HG03342 (cell line): Measurements from ENCODE around the gene DCX.

Source experiments
- ATAC-seq: cut with Tn5 transposase; IDR thresholded peaks from one replicate; pipeline ENCODE4 v1.9.1; 2021; ENCODE audit warnings: mild to moderate bottlenecking, moderate library complexity; ENCODE audit not compliant: unreplicated experiment

Gene DCX

GRCh38 chrX:111411983-111412382 is at the start of gene DCX:
TSS of gene DCX (minus strand) at chrX:111412192. CDS start at chrX:111410398, 1,794 bp downstream.
- ATAC-seq, result no peak

GRCh38 chrX:111460607-111461006 is 48.6 kb upstream of the DCX start:
- ATAC-seq, result no peak

- ATAC-seq, result peak; percentile 85
Observed at GRCh38 chrX:111447298-111447697, 35.3 kb upstream of the DCX start.

DNA sequence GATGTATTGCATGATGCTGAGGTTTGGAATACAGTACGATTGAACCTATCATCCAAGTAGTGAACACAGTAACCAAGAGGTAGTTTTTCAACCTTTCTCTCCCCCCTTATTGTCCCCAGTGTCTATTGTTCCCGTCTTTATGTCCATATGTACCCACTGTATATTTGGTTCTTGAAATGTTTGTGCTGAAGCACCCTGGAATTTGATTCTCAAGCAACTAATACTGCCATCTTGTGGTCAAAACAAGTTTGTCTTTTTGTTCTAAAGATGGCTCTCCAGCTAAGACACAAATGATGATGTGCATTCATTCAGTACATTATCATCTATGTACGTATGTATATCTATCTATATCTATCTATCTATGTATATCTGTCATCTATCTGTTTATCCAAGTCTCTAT is 33.5 kb upstream of the DCX start:
- peak; percentile 71 for ATAC-seq

- no peak for ATAC-seq
Observed at GRCh38 chrX:111444881-111445280, 32.9 kb upstream of the DCX start.

GRCh38 chrX:111443946-111444345 is 32.0 kb upstream of the DCX start:
- no peak for ATAC-seq

DNA sequence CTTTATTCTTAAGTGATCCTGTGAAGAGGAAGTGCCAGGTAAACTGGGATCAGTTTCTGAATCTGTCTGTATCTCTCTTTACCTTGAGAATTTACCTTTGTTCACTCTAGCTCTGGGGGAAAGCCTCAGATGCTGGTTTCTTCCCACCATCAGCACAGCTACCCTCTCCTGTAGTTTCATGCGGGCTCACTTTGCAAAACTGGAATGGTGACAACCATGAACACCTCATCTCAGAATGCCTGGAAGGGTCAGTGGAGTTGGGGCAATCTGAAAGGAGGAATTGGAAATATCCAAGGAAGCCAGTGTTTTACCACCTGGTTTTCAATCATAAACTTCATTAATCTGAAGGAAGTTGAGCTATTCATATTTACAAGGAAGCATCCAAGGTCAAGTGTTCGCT is 30.8 kb upstream of the DCX start:
- ATAC-seq, result no peak

GRCh38 chrX:111435469-111435868 is 23.5 kb upstream of the DCX start:
- no peak for ATAC-seq

- no peak for ATAC-seq
Observed at GRCh38 chrX:111431001-111431400, 19.0 kb upstream of the DCX start.

DNA sequence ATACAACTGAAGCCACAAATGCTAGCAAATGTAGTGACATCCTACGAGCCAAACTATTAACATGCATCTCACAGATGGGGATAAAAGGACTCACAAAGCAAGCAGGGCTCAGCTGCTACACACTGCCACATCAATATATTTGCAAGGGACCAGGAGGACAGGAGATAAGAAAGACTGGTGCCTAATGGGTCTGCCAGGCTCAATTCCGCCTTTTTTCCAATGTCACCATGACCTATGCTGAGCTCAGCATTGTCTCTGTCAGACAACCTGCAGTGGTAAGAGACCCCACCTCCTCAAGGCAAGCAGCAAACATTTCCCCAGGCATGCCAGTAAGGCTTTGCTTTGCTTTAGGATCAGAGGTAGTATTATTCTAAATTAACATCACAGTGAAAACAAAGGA is 435 bp downstream of the DCX start:
- no peak for ATAC-seq

DNA sequence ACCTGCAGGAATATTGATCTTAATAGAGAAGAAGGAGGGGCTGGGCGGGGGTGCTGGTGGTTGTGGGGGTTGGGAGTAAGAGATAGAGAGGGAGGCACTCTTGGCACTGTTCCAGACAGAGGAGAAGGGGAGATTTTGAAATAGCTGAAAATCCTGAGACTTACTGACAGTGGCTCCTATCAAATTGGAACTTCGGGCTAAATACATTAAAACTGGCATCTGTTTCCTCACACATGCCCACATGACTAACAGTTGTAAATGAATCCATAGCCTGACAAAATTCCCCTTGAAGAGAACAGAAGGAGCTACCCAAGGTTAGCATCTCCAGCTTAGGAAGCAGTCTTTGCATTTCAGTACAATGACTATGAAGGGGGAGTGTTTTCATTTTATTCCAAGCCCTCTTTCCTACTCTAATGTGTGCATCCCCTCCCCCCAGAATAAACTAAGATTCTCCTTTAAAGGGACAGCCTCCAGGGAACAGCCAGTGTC is 1.4 kb downstream of the DCX start:
- no peak for ATAC-seq

GRCh38 chrX:111409326-111409725 is 2.7 kb downstream of the DCX start:
- no peak for ATAC-seq

DNA sequence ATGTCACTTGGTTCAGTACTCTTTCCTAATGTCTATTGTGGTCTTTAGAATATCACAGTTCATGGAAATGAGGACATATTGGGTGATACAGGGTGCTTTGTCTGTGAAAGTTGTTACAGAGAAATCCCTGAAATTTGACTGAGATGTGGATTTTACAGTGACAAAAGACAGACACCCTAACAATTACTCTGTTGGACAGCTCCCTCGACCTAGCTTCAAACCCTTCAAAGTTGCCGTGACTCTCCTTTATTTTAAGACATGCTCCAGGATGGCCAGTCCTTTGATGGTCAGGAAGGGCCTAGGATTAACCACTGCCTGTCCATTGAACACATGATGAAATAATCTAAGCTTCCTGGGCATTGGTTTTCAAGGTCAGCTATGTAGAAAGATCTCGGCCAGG is 4.0 kb downstream of the DCX start:
- ATAC-seq, result no peak

DNA sequence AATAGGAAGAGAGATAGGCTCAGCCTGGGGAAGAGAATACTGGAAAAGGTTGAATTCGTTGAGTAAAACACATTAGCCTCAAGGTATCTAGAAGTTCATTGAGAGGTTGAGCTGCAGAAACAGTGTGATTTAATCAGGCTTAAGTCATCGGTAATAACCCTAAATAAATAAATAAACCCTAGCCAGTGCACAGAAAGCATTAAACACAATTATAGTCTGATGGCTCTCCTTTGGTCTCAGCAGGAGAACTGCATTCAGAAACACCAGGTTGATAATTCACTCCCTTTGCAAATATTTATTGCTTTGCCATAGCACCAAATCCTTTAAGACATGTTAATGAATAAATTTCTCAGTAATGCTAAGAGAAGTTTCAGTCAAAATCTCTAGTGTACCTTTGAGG is 9.6 kb downstream of the DCX start:
- ATAC-seq, result no peak

GRCh38 chrX:111395149-111395548 is 16.8 kb downstream of the DCX start:
- no peak for ATAC-seq

- no peak for ATAC-seq
Observed at GRCh38 chrX:111394569-111394968, 17.4 kb downstream of the DCX start.

DNA sequence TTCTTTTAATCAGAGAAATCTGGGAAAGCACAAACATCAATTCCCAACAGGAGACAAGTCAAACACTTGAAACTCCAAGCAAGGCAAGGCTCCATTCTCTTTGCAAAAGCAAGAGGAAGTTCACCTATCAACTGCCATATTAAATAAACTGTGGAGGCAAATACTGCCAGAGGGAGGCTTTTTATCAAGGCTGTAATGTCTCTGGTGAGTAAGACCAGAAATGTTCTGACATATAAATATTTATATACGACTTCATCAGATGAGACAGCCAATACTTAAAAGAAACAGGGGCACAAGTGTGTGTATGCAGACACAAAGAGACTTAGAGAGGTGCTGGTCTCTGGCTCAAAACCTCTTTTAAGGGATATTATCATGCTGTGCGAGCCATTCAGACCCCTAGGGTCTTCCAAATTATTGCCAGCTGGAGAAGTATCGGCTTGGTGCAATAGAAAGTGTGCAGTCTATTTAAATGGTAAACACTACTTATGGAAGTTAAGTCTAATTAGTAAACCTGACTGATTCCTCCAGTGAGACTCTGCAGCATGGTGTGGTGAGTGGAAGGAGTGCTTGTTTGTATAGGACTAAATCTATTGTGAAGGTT is 24.4 kb downstream of the DCX start:
- no peak for ATAC-seq

DNA sequence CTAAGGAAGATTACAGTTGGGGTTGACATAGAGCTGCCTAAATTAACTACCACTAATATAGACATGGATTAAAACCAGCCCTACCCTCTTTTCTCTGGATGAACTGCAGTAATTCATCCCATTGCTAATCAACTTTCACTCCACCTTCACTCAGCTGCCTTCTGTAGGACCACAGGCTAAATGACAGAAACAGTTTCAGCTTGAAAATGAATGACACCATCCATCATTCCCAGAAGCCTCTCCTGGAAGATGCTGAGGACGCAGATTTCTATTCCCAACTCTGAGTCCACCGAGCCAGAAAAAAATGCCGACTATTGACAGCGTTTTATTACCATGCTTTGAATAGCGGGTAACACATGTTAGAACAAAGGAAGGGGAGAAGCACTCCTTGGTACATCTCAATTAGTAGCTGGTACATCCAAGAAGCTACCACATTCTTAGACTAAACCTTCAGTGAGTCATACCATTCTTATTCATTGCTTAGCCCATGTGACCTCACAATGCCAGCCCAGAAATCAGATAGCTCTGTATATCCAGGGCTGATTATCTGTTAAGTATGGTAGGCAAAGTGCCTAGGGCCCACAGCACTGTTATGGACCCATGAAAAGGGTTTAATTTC is 25.3 kb downstream of the DCX start:
- ATAC-seq, result no peak

DNA sequence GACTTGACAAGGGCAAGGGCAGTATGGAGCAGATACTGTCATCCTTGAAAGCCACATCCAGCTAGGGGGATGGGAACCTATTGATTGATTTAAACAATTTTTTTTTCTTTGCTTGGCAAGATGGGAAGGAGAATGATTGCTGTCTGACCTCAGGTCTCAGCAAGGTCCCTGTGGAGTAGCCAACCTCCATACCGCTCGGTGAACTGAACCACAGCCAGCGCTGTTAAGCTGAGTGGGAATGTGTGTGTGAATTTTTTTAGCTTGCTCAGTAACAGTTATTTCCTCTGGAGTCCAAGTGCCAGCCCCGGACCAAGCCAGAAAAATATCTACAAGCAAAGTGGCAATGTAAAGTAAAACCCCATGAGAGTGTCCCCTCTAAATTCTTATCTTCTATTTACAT is 25.9 kb downstream of the DCX start:
- no peak for ATAC-seq

- ATAC-seq, result no peak
Observed at GRCh38 chrX:111382277-111382676, 29.7 kb downstream of the DCX start.

DNA sequence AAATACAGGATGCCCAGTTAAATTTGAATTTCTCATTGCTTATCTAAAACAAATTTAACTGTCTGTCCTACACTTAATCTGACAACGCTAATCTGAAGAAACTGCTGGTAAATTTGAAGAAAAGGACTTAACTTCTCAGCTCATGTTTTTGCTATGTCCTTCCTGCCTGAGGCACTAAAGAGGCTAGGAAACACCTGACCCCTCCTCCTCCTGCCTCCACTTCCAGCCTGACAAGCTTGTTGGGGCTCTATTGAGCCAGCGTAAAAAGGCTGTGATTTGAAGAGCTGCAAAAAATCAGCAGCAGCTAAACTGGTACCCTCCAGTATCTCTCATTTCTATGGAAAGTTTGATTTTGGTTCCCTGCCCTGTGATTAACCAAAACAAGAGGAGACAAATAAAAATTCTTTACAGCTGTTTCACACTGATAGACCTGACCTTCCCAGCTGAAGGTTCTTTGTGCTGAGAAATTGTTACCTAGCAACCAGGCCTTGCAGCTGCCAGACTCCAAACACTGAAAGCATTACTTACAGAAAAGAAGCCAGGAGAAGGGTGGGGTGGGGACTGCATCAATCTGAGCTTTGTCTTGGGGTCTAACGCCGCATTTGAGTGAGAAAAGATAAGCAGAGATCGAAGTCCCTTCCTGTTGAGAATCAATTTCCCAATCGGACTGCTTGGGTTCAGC is 35.0 kb downstream of the DCX start:
- no peak for ATAC-seq

GRCh38 chrX:111376486-111376885 is 35.5 kb downstream of the DCX start:
- ATAC-seq, result no peak
